WERI-Rb-1 (cell line): ENCODE data around the gene LRSAM1.
A peak's percentile ranks its signal among the peaks of the same experiment; 100 is the strongest.

Experiments
- DNase-seq: peaks from one replicate; pipeline ENCODE4 v3.0.0-alpha.2; 2020
- H3K27ac ChIP-seq: fragments of 250-450 bp; sonication (Bioruptor Pico); 2 replicates; pipeline ENCODE4 v1.5.1; 2020; ENCODE audit warnings: mild to moderate bottlenecking, moderate library complexity
- H3K27me3 ChIP-seq: fragments of 250-450 bp; sonication (Bioruptor Pico); 2 replicates; pipeline ENCODE4 v1.5.1; 2021; ENCODE audit warnings: mild to moderate bottlenecking, low read depth, moderate library complexity; ENCODE audit not compliant: insufficient read depth, severe bottlenecking
- H3K36me3 ChIP-seq: fragments of 250-450 bp; sonication (Bioruptor Pico); 2 replicates; pipeline ENCODE4 v1.5.1; 2020; ENCODE audit warnings: mild to moderate bottlenecking, moderate library complexity
- H3K4me3 ChIP-seq: 2 replicates; pipeline ENCODE4 v1.5.1; 2011; ENCODE audit warnings: low read depth, mild to moderate bottlenecking, control low read depth, low read length
- H3K9me3 ChIP-seq: fragments of 250-450 bp; sonication (Bioruptor Pico); 2 replicates; pipeline ENCODE4 v1.5.1; 2021; ENCODE audit warnings: mild to moderate bottlenecking, moderate library complexity; ENCODE audit not compliant: severe bottlenecking
- CTCF ChIP-seq: IDR thresholded peaks from 2 replicates; pipeline ENCODE4 v1.5.1; 2011; ENCODE audit warnings: low read depth, mild to moderate bottlenecking, control low read depth, inconsistent platforms, low read length

Gene LRSAM1

GRCh38 chr9:127538849-127539258 is 87.5 kb downstream of the LRSAM1 start:
- H3K27ac ChIP-seq: no peak overlapping the region
- no peaks in the 10 kb centered on the region; the same call in 1 of the 2 replicates for H3K36me3 ChIP-seq

GRCh38 chr9:127539259-127539981 is 88.1 kb downstream of the LRSAM1 start:
- no peaks in the 10 kb centered on the region for H3K27me3 ChIP-seq
- TF ChIP-seq CTCF: no peak
- DNase-seq: no peak
- no peak overlapping the region for H3K4me3 ChIP-seq
- H3K27ac ChIP-seq: no peak overlapping the region
- H3K9me3 ChIP-seq: no peaks in the 10 kb centered on the region
- no peaks in the 10 kb centered on the region; the same call in 1 of the 2 replicates for H3K36me3 ChIP-seq

More at GRCh38 chr9:127538849-127539258, 87.5 kb downstream of the LRSAM1 start:
- Histone ChIP-seq H3K9me3 (no peaks in the 10 kb centered on the region), H3K27me3 (no peaks in the 10 kb centered on the region), H3K4me3 (no peak overlapping the region)
- DNase-seq: no peak
- no peak for TF ChIP-seq CTCF

DNA sequence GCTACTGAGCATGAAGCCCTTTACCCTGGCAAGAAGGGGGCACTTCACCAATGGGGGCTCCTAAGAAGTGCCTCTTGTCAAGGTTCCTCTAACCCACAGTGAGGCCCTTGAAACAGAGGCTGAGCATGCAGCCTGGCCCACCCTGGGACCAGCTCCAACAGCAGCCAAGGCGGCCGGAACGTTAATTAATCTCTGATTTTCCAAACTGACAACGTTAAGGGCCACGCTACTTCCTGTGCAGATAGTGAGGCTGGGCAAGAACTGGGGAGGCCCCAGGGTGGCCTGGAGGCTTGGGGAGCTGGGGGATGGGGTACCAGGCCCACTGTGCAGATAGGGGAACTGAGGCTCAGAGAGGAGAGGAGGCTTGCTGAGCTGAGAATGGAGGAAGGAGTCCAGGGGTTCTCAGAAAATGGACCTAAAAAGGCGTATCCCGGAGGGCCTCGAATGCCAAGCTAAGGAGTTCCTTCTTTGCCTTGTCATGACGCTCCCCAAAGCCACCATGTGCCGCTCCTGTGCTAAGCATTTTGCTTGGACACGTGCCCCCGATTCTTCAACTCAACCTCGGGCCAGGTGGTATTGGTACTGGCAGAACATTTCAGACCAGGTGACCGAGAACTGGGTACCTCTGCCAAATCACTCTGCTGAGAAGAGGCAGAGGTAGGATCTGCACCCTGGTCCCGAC is 88.8 kb downstream of the LRSAM1 start:
- Histone ChIP-seq H3K36me3 (no peaks in the 10 kb centered on the region; the same call in 1 of the 2 replicates), H3K27me3 (no peaks in the 10 kb centered on the region), H3K27ac (no peak overlapping the region), H3K4me3 (no peak overlapping the region), H3K9me3 (no peaks in the 10 kb centered on the region)
- TF ChIP-seq CTCF: no peak
- no peak for DNase-seq

DNA sequence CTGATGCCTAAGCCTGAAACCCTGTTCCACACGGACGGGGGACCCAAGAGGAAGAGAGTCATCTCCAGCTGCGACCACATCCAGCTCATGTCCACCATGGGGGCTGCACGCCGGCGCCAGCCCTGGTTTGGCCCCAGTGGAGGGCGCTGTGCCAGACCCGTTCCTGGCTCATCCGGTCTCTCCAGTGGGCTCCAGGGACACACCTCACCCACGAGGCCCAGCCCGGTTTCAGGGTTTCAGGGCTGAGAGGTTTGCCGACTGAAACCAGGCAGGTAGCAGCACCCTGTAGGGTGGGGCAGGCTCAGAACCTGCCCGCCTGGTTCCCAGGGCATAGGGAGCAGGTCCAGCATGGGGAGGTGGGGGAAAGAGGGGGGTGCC is 89.3 kb downstream of the LRSAM1 start:
- no peak overlapping the region for H3K4me3 ChIP-seq
- H3K36me3 ChIP-seq: no peaks in the 10 kb centered on the region; the same call in 1 of the 2 replicates
- no peaks in the 10 kb centered on the region for H3K27me3 ChIP-seq
- no peak for DNase-seq
- TF ChIP-seq CTCF: peak; percentile 56
- no peaks in the 10 kb centered on the region for H3K9me3 ChIP-seq
- no peak overlapping the region for H3K27ac ChIP-seq

GRCh38 chr9:127541176-127541575 is 89.9 kb downstream of the LRSAM1 start:
- no peak for TF ChIP-seq CTCF
- no peak overlapping the region for H3K27ac ChIP-seq

More at GRCh38 chr9:127541176-127541575, 89.9 kb downstream of the LRSAM1 start:
- H3K9me3 ChIP-seq: no peaks in the 10 kb centered on the region
- H3K4me3 ChIP-seq: no peak overlapping the region
- H3K27me3 ChIP-seq: no peaks in the 10 kb centered on the region
- DNase-seq: no peak
- H3K36me3 ChIP-seq: no peaks in the 10 kb centered on the region; the same call in 1 of the 2 replicates
